Activated gamma-delta T cell (primary cell): ENCODE results near the gene MRPL38.
"Not testable (repeated sequence)": the region's sequence is repeated elsewhere in the genome, so short reads cannot be mapped to it uniquely, and the experiment has no call there.

ENCODE experiments used
- DNase-seq: peaks from one replicate; lab custom pipeline; 2025; lab: John Stamatoyannopoulos, UW

The MRPL38 gene

DNA sequence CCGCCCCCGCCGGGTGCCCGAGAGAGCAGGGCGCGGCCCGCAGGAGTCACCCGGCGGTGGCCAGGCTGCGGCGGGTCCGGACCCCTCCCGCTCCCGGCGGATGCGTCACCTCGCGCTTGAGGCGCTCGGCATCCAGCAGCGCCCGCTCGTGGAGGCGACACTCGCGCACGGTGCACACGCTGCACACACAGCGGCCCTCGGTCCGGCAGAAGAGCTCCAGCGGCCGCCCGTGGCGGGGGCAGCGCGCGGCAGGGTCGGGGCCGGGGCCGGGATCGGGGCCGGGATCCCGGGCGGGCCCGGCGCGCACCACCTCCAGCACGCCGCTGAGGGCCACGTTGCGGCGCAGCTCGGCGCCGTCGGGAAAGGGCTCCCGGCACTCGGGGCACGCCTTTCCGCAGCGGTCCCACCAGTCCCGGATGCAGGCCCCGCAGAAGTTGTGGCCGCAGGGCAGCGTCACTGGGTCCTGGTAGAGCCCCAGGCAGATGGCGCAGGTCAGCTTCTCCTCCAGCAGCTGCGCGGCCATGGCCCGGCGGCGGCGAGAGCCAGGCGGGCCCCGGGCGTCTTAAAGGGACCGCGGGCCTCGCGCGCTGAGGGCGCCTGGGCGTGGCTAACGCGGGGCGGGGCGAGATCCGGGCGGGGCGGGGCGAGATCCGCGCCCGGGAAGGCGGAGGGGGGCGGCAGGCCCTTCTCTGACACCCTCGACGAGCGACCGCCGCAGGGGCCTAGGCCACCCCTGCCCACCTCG, 8.1 kb downstream of the MRPL38 start, which contains the start of gene TRIM65:
TSS of gene TRIM65 (minus strand) at position 537 of the 745 bp plus-strand sequence. CDS start at position 523, 14 bp downstream.
- peak; percentile 64 for DNase-seq

DNA sequence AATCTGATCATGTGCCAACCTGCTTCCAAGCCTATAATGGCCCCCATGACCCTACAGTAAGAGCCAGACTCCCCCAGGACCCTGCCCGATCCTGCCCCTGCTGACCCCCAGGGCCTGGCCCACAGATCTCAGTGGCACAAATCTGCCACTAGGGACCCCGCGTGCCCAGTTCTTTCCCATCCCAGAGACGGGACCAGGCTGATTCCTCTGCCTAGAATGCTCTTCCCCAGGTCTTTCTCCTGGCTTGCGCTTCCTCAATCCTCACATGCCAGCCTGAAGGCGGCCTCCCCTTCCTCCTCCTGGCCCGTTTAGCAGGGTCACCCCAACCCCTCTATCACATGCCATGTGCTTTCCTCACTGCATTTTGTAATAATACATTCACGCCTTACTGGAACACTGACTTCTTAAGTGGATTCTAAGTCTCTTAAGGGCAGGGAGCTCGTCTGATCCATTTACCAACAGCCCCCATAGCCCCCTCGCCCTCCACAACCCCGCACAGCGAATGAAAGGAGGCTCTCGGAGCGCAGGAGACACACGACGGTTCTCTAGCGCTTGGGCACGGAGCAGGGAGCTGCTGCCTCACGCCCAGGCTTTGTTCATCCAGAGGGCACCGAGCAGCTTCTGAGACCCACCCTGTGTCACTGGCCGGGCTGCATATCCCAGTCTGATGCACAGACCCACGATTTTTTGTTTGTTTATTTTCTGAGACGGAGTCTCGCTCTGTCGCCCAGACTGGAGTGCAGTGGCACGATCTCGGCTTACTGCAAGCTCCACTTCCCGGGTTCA, 9.1 kb downstream of the MRPL38 start:
- no peak for DNase-seq

DNA sequence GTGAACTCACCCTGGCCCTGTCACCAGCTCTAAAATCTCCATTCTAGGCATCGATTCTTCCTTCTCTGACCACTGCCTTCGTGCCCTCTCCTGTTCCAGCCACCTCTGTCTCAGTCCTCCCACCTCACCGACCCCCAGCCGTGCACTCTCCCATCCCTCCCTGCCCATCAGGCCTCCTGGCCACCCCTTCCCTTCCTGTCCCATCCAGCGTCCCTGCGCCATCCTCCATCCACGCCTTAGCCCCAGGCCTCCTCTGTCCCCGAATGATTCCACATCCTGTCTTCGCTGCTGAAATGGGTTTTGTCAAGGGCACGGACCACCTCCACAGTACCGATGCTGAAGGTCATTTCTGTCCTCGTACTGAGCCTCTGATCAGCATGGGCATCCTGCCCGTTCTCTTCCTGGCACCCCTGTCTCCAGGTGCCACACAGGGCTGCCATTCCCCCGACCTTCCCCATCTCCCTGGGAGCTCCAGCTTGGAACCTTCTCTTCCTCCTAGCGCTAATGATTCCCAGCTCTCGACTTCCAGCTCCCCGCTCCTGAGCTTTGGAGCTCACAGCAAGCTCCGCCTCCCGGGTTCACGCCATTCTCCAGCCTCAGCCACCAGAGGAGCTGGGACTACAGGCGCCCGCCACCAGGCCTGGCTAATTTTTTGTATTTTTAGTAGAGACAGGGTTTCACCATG, 10.5 kb downstream of the MRPL38 start:
- DNase-seq, result no peak

DNA sequence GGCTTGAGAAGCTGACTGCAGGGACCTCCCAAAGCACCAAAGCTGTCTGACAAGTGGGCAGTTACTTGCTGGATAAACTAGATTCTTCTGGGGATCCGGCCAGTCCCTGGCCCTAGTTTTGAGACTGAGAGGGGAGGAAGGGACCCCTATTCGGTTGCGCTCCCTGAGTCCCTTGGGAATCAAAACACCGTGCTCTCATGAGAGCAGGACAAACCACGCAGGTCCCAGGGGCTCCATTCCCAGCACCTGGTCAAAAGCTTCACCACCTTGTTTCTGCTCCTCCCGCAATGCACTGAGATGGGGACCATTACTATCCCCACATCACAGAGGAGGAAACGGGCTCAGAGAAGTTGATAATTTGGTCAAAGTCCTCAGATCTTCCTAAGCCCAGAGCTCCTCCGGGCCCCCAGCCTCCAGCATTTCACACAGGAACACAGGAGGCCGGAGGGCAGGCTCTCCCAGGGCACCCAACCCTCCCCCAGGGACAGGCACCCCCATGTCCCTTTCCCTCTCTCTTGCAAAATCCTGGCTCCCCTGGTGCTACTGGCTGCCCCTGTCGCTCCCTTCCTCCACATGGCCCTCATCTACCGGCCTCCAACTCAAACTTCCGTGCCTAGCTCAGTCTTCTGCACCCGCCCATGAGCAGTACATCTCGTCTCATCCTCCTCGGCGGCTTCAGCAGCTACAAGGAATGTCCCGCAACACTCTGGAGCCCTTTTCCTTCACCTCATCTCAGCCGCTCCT, 11.2 kb downstream of the MRPL38 start:
- DNase-seq, result no peak

DNA sequence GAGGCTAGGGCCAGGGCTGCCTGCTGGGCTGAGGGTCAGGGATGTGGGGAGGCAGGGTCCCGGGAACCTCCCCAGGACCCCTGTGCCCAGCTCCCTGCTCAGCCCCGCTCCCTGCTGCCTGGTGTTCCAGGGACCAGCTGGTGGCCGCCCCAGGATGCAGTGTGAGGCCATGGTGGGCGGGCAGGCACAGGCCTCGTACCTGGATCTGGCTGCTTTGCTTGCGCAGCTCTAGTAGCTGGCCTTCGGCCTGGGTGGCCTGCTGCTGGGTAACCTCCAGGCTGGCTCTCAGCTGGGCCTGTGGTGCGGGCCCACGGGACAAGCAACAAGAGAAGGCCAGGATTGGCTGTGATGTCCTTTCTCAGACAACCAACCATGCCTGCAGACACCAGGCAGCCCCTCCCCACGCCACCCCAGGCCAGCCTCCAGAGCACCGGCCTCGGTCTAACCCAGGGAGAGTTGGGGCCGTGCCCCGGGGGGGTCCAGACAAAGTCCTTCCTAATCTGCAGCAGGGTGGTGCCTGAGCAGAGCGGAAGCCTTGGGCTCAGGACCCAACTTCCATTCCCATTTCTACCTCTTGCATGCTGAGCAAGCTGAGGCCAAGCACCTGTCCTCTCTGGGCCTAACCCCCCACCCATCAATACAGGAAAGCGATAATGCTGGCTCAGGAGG, 12.0 kb downstream of the MRPL38 start:
- DNase-seq, result no peak

DNA sequence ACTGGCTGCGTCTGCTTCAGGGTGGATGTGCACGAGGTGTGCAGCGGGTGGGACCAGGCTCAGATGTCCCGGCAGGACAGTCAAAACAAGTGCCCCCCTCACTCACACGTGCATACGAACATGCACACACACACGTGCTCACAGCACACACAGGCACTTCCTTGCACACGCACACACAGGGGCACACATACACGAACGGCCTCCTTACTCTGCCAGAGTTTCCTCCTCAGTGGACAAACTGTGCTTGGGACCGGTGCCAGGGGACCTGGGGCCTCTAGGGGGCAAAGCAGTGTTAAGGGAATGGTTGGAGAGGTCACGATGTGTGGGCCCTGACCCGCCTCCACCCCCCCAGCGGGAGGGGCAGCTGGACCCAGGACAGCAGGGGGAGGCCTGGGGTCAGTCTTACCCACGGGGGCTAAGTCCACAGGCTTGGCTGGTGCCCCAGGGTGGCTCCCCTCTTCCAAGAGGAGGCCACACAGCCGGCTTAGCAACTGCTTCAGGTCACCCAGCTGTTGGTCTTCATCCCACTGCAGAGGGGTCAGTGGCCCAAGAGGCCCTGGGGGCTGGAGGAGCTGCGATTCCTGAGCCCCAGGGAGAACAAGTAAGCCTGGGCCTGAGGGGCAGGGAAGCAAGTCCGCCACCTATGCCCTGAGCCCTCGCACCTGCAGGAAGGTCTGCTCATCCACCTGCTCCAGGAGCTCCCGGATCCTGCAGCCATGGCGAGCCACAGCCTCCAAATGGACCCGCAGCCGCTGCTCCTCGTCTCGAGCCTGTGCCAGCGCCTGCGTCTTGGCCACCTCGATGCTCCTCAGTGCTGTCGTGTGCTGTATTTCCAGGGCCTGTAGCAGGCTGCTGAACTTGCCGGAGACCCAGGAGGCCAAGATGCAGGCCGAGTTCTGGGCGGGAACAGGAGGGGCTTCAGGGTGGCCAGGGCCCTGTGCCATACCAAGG, 12.8 kb downstream of the MRPL38 start:
- DNase-seq, result no peak

DNA sequence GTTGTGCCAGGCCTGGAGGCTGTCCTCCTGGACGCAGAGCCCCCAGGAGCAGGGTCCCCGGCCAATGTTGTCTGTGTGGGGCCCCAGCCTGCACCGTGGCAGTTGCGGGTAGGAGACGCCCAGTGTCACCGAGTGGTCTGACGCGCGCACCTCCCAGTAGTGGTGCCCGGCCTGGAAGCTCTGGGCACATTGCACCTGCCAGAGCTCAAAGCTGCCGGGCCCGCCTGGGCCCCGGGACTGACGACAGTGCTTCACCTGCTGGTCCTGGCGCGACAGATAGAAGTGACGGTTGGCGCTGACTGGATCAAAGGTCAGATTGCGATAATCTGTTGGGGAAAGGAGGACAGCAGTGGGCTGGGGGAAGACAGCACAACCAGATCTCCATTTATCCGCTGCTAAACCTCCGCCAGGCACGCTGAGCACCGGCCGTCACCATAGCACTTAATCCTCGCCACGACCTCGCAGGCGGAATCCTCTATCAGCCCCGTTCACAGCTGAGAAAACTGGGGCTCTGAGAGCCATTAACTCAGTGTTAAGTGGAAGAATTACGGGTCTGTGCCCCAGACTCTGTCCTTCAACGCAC, 13.6 kb downstream of the MRPL38 start:
- DNase-seq, result no peak

DNA sequence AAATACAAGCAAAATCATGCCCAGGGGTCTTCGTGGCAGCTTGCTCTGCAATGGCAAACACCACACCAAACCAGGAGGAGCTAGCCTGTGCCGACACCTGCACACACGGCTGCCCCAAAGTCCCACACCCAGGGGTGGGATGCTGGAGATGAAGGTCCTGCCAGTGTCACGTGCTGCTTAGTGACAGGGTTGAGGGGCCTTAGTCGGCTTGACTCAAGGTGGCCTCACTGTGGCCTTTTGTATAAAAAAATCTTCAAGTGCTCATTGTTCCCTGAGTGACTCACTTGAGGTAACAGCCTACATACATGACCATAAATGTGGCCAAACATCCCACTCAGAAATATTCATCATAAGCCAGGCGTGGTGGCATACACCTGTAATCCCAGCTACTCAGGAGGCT, 15.2 kb downstream of the MRPL38 start:
- no peak for DNase-seq

DNA sequence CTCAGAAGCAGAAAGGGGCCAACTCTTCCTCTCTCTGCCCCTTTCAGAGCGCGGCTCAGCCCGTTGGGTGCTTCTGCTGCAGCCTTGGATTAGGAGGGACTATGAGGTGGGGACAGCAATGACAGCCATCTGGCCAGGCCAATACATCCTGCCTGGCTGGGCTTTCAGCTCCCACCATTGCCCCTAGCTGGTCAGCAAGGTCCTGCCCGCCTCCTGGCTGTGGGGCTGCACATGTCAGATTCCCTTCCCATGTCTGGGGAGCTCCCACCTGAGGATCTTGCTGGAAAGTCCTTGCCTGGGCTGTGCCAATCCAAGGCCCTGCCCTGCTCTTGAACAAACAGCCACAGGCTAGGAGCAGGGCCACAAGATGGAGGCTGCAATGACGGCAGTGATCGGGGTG, 16.2 kb downstream of the MRPL38 start:
- DNase-seq, result no peak

DNA sequence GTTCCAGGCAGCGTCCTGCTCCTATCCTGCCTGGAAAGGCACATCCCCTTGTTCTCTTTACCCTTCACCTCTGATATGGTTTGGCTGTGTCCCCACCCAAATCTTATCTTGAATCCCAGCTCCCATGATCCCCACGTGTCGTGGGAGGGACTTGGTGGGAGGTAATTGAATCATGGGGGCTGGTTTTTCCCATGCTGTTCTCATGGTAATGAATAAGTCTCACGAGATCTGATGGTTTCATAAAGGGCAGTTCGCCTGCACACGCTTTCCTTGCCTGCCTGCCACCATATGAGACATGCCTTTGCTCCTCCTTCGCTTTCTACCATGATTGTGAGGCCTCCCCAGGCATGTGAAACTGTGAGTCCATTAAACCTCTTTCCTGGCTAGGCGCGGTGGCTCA, 18.8 kb downstream of the MRPL38 start:
- DNase-seq, result not testable (repeated sequence)

DNA sequence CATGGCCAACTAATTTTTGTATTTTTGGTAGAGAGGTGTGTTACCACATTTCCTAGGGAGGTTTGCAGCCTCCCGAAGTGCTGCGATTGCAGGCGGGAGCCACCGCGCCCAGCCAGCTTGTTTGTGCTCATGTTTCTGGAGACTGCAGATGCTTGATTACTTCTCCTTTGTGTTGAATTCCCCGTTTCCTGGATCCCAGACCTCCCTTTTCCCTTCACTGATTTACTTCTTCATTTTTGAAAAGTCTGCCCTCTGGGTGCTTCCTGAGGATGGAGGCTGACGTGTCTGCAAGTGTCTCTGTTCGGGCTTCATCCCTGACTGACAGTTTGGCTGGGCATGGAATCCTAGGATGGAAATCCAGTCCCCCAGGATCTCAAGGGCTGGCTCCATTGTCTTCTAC, 19.3 kb downstream of the MRPL38 start:
- no peak for DNase-seq

DNA sequence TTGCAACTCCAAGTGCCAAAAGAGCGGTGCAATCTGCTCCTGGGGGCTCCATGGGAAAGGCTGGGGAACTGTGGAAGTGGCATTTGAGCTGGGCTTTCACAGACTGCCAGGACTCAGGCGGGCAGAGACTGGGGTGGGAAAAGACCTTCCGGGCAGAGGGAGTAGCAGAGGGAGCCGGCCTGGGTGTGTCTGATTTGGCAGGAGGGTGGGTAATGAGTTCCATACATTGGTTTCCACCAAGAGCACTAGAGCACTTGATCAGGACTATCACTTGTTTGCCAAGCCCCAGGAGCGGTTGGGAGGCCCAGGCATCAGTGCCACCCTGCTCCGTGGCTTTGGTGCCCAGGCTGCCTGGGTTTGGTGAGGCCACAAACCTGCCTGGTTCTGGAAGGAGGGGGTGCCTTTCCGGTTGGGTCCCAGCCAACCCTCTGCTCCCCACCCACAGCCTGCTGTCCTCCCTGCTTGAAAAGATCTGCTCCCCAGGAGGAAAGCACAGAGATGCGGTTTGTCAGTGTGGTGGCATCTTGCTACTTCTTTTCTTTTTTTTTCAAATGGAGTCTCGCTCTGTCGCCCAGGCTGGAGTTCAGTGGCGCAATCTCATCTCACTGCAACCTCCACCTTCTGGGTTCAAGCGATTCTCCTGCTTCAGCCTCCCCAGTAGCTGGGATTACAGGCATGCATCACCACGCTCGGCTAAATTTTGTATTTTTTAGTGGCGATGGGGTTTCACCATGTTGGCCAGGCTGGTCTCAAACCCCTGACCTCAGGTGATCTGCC, 22.8 kb downstream of the MRPL38 start:
- no peak for DNase-seq

DNA sequence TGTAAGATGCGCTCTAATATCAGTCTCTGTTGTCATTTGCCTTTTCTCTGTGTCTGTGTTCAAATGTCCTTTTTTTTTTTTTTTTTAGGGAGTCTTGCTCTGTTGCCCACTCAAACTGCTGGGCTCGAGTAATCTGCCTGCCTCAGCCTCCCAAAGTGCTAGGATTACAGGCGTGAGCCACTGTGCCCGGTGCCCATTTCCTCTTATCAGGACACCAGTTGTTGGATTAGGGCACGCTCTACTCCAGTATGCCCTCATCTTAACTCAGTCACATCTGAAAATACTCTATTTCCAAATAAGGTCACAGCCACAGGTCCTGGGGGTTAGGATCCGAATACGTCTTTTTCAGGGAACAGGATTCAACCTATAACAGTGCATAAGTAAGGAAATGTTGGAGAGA, 24.4 kb downstream of the MRPL38 start:
- no peak for DNase-seq

DNA sequence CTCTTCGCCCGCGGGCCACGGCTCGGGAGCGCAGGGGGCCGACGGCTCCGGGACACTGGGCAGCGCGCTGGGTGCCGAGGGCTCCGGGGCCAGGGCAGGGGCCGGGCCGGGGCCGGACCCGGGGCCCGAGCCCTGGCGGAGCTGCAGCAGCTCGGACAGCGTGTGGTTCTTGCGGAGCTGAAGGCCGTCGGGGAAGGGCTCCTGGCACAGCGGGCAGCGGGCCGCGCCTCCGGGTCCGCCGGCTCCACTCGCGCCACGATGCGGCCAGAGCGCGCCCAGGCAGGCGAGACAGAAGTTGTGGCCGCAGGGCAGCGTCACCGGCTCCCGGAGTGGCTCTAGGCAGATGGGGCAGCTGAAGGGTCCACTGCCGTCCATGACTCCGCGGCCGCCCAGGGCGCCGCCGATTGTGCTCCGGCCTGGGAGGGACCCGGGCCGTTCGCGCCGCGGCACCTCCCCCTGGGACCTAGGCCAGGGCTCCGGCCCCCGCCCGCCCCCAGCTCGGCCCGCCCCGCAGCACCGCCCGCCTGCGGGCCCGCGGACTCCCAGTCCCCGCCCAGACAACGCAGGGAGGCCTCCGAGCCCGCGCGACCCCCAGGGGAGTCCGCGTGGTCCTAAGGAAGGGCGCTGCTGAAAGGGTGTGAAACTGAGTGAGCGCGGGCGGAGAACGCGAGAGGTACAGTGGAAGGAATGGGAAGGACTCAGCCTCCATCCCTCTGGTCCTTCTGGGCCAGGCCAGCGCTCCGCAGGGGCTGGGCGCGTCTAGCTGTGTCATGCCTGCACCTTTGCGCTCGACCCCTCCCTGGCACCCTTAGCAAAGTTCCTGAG, 26.3 kb downstream of the MRPL38 start, which contains the start of gene TRIM47:
TSS of gene TRIM47 (minus strand) at position 408 of the 825 bp plus-strand sequence. CDS start at position 375, 33 bp downstream.
- no peak for DNase-seq

DNA sequence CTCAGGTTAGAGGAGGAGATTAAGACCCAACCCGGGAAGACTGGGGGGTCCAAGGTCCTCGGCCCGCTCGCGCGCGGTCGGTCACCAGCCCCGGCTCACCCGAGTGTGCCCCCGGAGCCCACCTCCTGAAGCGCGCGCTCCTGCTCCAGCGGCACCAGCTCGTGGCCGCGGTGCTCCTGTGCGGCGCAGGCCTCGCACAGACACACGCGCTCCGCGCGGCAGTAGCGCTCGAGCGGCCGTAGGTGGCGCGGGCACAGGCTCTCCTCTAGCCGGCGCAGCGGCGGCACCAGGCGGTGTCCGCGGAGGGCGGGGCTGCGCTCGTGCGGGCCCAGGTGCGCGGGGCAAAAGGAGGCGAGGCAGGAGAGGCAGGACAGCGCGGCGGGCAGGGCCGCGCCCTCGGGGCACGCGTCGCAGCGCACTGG, 26.9 kb downstream of the MRPL38 start:
- DNase-seq, result peak; percentile 53

DNA sequence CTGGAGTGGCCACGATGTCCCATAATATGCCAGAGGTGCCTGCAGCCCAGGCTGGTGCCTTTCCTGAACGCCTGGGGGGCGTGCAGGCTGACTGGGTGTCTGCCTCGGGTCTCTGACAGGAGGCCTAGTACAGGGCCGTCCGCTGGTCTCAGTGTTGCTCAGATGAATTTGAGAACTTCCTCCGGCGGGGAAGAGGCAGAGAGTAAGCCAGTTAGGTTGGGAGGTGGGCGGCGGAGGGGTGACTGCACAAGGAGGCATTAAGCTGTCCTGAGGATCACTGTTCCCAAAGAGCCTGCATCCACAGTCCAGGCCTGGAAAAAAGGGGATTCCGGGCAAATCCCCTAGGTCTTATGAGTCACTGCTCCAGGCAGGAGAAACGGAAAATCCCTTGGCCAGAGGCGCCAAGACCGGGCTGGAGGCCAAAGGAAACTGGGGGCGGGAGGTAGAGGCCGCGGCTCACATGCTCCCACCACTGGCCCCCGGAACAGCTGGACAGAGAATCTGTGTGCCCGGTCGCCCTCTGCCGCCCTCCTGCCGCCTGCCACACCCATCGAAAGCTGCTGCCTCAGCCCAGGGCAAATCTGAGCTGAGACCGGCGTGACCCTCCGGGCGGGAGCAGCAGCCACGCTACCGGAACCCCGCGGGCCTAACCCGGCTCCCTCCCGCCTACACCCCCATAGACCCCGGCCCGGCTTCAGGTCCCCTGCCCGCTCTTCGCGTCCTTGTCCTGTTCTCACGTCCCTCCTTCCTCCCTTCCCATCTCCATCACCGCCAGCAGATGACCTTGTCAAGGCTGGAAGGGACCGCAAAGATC, 27.5 kb downstream of the MRPL38 start:
- DNase-seq, result no peak
